Osteoblast (primary cell): Measurements from ENCODE around the gene CBLC. TPM values are rescaled to one million over a fixed set of nuclear protein-coding genes. Genes with fewer than 3 reads are reported as not detected.

Experiments used
- DNase-seq: peaks from one replicate; pipeline ENCODE4 v3.0.0; 2011; ENCODE audit warnings: low spot score, mixed read lengths; ENCODE audit not compliant: insufficient read length; ENCODE audit errors: missing footprints
- H2AFZ ChIP-seq: 2 replicates; pipeline ENCODE4 v1.6.0; 2011; ENCODE audit warnings: mild to moderate bottlenecking, low read length
- H3K27ac ChIP-seq: 2 replicates; pipeline ENCODE4 v1.5.1; 2011; ENCODE audit warnings: mild to moderate bottlenecking, low read depth, low read length, moderate library complexity
- H3K27me3 ChIP-seq: 2 replicates; pipeline ENCODE4 v1.6.0; 2012; ENCODE audit warnings: mild to moderate bottlenecking, control low read depth, inconsistent platforms, low read length, moderate library complexity; ENCODE audit not compliant: insufficient read depth
- H3K36me3 ChIP-seq: 2 replicates; pipeline ENCODE4 v1.5.1; 2011; ENCODE audit warnings: mild to moderate bottlenecking, low read length, control low read depth, moderate library complexity; ENCODE audit not compliant: insufficient read depth
- H3K4me1 ChIP-seq: 2 replicates; pipeline ENCODE4 v1.5.1; 2011; ENCODE audit warnings: mild to moderate bottlenecking, low read length, control low read depth, moderate library complexity; ENCODE audit not compliant: insufficient read depth
- H3K4me2 ChIP-seq: 2 replicates; pipeline ENCODE4 v1.6.0; 2011; ENCODE audit warnings: mild to moderate bottlenecking, low read length; ENCODE audit not compliant: insufficient read depth
- H3K4me3 ChIP-seq: fragments of 200-600 bp; sonication (generic); 3 replicates; pipeline ENCODE4 v1.5.1; 2012; ENCODE audit warnings: mild to moderate bottlenecking, low read length, inconsistent platforms; ENCODE audit not compliant: insufficient read depth
- H3K79me2 ChIP-seq: 2 replicates; pipeline ENCODE4 v1.6.0; 2012; ENCODE audit warnings: mild to moderate bottlenecking, low read length, control low read depth, inconsistent platforms; ENCODE audit not compliant: insufficient read depth
- H3K9me3 ChIP-seq: 2 replicates; pipeline ENCODE4 v1.5.1; 2011; ENCODE audit warnings: low read depth, low read length, control low read depth
- H4K20me1 ChIP-seq: 2 replicates; pipeline ENCODE4 v1.6.0; 2012; ENCODE audit warnings: mild to moderate bottlenecking, low read length, control low read depth; ENCODE audit not compliant: insufficient read depth
- total RNA-seq: library from RNA; depleted of rRNA; stranded (reverse); fragments of >200 nt; gene quantifications from 2 replicates; pipeline ENCODE4 v1.2.3, GENCODE V29; 2012
- TF ChIP-seq, protein P1 (sequence below): IDR thresholded peaks from 2 replicates; pipeline ENCODE4 v1.5.1; 2011; ENCODE audit warnings: mild to moderate bottlenecking, low read depth, low read length, moderate library complexity; ENCODE audit errors: extremely low read depth

CBLC gene
- total RNA-seq, 1 donor: not detected

DNA sequence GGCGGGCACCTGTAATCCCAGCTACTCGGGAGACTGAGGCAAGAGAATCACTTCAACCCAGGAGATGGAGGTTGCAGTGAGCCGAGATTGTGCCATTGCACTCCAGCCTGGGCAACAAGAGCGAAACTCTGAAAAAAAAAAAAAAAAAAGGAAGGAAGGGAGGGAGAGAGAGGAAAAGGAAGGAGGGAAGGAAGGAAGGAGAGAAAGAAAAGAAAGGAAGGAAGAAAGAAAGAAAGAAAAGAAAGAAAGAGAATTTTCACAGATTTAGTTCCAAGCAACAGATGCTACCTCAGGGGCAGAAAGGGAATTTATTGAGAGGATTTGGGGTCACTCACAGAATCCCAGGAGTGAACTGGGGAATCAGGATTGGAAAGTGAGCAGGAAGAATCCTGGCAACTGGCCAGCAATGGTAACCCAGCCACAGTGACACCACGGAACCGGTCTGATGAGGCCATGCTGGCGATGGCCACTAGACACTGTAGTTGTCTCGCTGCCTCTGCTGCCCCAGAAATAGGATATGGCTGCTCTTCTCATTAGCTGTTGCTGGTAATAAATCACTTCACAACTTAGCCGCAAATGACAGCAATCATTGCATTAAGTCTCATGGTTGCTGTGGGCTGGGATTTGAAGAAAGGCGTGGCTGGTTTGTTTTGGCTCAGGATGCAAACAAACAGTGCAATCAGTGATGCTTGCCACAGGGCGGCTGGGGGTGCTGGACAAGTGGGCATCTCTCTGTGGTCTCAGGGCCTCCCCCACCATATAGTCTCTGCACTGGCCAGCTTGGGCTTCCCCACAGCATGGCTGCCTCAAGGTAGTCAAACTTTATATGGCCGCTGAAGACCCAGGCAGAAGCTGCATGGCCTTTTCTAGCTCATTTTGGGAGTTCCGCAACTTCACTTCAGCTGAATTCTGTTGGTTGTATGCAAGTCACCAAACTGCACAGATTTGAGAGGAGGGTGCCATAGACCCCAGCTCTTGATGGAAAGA is 26.0 kb downstream of the CBLC start:
- H2AFZ ChIP-seq: no peak overlapping the region
- no peak overlapping the region for H3K4me3 ChIP-seq
- no peaks in the 10 kb centered on the region for H4K20me1 ChIP-seq
- H3K9me3 ChIP-seq: no peaks in the 10 kb centered on the region
- no peaks in the 10 kb centered on the region for H3K27me3 ChIP-seq
- peak; percentile 23 for DNase-seq
- H3K27ac ChIP-seq: no peak overlapping the region
- no peaks in the 10 kb centered on the region for H3K79me2 ChIP-seq
- H3K36me3 ChIP-seq: no peaks in the 10 kb centered on the region
- no peak overlapping the region for H3K4me2 ChIP-seq
- H3K4me1 ChIP-seq: peaks cover 10% of the 10 kb centered on the region
- TF ChIP-seq, protein P1, sequence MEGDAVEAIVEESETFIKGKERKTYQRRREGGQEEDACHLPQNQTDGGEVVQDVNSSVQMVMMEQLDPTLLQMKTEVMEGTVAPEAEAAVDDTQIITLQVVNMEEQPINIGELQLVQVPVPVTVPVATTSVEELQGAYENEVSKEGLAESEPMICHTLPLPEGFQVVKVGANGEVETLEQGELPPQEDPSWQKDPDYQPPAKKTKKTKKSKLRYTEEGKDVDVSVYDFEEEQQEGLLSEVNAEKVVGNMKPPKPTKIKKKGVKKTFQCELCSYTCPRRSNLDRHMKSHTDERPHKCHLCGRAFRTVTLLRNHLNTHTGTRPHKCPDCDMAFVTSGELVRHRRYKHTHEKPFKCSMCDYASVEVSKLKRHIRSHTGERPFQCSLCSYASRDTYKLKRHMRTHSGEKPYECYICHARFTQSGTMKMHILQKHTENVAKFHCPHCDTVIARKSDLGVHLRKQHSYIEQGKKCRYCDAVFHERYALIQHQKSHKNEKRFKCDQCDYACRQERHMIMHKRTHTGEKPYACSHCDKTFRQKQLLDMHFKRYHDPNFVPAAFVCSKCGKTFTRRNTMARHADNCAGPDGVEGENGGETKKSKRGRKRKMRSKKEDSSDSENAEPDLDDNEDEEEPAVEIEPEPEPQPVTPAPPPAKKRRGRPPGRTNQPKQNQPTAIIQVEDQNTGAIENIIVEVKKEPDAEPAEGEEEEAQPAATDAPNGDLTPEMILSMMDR: no peak

DNA sequence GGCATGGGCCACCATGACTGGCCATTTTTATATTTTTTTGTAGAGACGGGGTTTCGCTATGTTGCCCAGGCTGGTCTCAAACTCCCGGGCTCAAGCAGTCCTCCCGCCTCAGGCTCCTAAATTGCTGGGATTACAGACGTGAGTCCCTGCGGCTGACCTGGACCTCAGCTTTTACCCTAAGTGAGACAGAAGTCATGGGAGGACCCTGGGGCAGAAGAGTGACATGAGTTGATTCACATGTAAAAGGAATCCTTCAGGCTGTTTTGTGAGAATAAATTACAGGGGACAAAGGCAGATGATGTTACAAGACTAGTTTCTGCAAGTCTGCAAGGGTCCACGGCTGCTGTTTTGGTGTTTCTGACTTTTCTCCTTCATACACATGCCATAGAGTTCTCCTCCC is 28.6 kb downstream of the CBLC start:
- Histone ChIP-seq H3K27ac (no peak overlapping the region), H3K4me2 (no peak overlapping the region), H3K9me3 (no peaks in the 10 kb centered on the region), H2AFZ (no peak overlapping the region), H3K4me1 (peaks cover 17% of the 10 kb centered on the region), H3K4me3 (no peak overlapping the region), H3K27me3 (no peaks in the 10 kb centered on the region), H3K36me3 (no peaks in the 10 kb centered on the region), H3K79me2 (no peaks in the 10 kb centered on the region), H4K20me1 (no peaks in the 10 kb centered on the region)
- peak; percentile 62 for DNase-seq
- TF ChIP-seq, protein P1: no peak

DNA sequence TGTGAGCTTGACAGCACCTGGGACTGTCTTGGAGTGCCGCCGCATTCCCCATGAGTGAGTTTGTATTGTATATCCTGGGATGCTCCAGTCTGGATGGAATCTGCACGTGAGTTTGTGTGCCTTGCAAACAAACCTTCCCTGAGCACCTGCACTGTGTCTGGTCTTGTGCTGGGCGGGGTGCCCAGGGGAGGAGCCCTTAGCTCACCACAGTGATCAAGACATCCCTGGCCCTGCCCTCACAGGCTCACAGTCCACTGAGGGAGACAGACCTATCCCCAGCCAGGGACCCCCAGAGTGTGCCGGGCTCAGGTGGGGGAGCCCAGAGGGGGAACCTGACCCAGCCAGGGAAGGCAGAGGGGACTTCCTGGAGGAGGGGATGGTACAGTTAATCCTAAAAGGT is 29.5 kb downstream of the CBLC start:
- no peaks in the 10 kb centered on the region for H3K9me3 ChIP-seq
- TF ChIP-seq, protein P1: no peak
- no peak overlapping the region for H3K27ac ChIP-seq
- H3K27me3 ChIP-seq: no peaks in the 10 kb centered on the region
- no peak overlapping the region for H3K4me2 ChIP-seq
- H3K4me3 ChIP-seq: no peak overlapping the region
- no peaks in the 10 kb centered on the region for H3K36me3 ChIP-seq
- DNase-seq: peak; percentile 32
- H4K20me1 ChIP-seq: no peaks in the 10 kb centered on the region
- H2AFZ ChIP-seq: no peak overlapping the region
- H3K4me1 ChIP-seq: peaks cover 17% of the 10 kb centered on the region
- no peaks in the 10 kb centered on the region for H3K79me2 ChIP-seq
